Measurements from ENCODE around the gene HMG20A.

HMG20A gene

GRCh38 chr15:77376770-77377169 lies 43.9 kb upstream of the HMG20A start:
- H3K4me2 ChIP-seq (ENCODE audit: low read length) = no peak overlapping the region
- no CpG with 5 or more reads among the region's 1 CpG for WGBS (ENCODE audit: extremely low coverage, insufficient coverage, insufficient read length)

GRCh38 chr15:77380033-77380432 lies 40.7 kb upstream of the HMG20A start:
- Histone ChIP-seq H3K79me1 (ENCODE audit: low read length) (no peaks in the 10 kb centered on the region), H3K18ac (ENCODE audit: low read length) (no peak overlapping the region), H2BK5ac (ENCODE audit: low read depth, low read length, poor library complexity) (no peak overlapping the region), H3K4me1 (ENCODE audit: control insufficient read depth in 1 of 2, insufficient read depth in 2 of 2, low read length in 2 of 2) (no peaks in the 10 kb centered on the region), H3K4ac (ENCODE audit: low read depth, low read length) (no peak overlapping the region), H3K9me3 (ENCODE audit: insufficient read depth, low read depth, low read length) (no peaks in the 10 kb centered on the region), H3K27me3 (ENCODE audit: insufficient read depth, low read length) (no peaks in the 10 kb centered on the region), H4K12ac (ENCODE audit: low read depth, low read length) (no peak overlapping the region), H2AK5ac (ENCODE audit: low read length) (no peak overlapping the region), H3K23ac (ENCODE audit: low read length) (no peak overlapping the region), H2BK12ac (ENCODE audit: low read length) (no peak overlapping the region), H2AFZ (ENCODE audit: insufficient read depth, low read length, poor library complexity) (no peak overlapping the region), H3K14ac (ENCODE audit: low read length) (no peak overlapping the region), H2BK120ac (ENCODE audit: insufficient read depth, low read length, poor library complexity) (no peak overlapping the region), H4K91ac (ENCODE audit: low read depth, low read length) (no peak overlapping the region), H3K4me2 (ENCODE audit: low read length) (no peak overlapping the region), H3K9ac (ENCODE audit: low read length) (no peak overlapping the region), H3K4me3 (ENCODE audit: low read depth, low read length) (no peak overlapping the region), H3K79me2 (ENCODE audit: control insufficient read depth, insufficient read depth, low read length, poor library complexity) (no peaks in the 10 kb centered on the region), H3K36me3 (ENCODE audit: control insufficient read depth in 1 of 2, insufficient read depth in 2 of 2, low read length in 2 of 2) (no peaks in the 10 kb centered on the region), H4K8ac (ENCODE audit: low read depth, low read length) (no peak overlapping the region), H3K27ac (ENCODE audit: low read depth, low read length) (no peak overlapping the region)
- no peak for DNase-seq
- no CpG with 5 or more reads among the region's 4 CpGs for WGBS (ENCODE audit: extremely low coverage, insufficient coverage, insufficient read length)

More at GRCh38 chr15:77376770-77377169, 43.9 kb upstream of the HMG20A start:
- Histone ChIP-seq H3K9ac (ENCODE audit: low read length) (no peak overlapping the region), H3K79me1 (ENCODE audit: low read length) (no peaks in the 10 kb centered on the region), H3K18ac (ENCODE audit: low read length) (no peak overlapping the region), H2AFZ (ENCODE audit: insufficient read depth, low read length, poor library complexity) (no peak overlapping the region), H4K8ac (ENCODE audit: low read depth, low read length) (no peak overlapping the region), H4K12ac (ENCODE audit: low read depth, low read length) (no peak overlapping the region), H3K79me2 (ENCODE audit: control insufficient read depth, insufficient read depth, low read length, poor library complexity) (no peaks in the 10 kb centered on the region), H3K27me3 (ENCODE audit: insufficient read depth, low read length) (no peaks in the 10 kb centered on the region), H3K4me3 (ENCODE audit: low read depth, low read length) (no peak overlapping the region), H3K23ac (ENCODE audit: low read length) (no peak overlapping the region), H3K9me3 (ENCODE audit: insufficient read depth, low read depth, low read length) (no peaks in the 10 kb centered on the region), H2BK12ac (ENCODE audit: low read length) (no peak overlapping the region), H2BK5ac (ENCODE audit: low read depth, low read length, poor library complexity) (no peak overlapping the region), H2AK5ac (ENCODE audit: low read length) (no peak overlapping the region), H3K27ac (ENCODE audit: low read depth, low read length) (no peak overlapping the region), H3K4me1 (ENCODE audit: control insufficient read depth in 1 of 2, insufficient read depth in 2 of 2, low read length in 2 of 2) (peaks cover 0 to 5% of the 10 kb centered on the region in 2 experiments), H3K14ac (ENCODE audit: low read length) (no peak overlapping the region), H3K4ac (ENCODE audit: low read depth, low read length) (no peak overlapping the region), H4K91ac (ENCODE audit: low read depth, low read length) (no peak overlapping the region), H3K36me3 (ENCODE audit: control insufficient read depth in 1 of 2, insufficient read depth in 2 of 2, low read length in 2 of 2) (no peaks in the 10 kb centered on the region), H2BK120ac (ENCODE audit: insufficient read depth, low read length, poor library complexity) (no peak overlapping the region)
- DNase-seq = no peak

GRCh38 chr15:77384086-77384485 lies 36.6 kb upstream of the HMG20A start:
- Histone ChIP-seq H2BK12ac (ENCODE audit: low read length) (no peak overlapping the region), H3K9me3 (ENCODE audit: insufficient read depth, low read depth, low read length) (no peaks in the 10 kb centered on the region), H2AFZ (ENCODE audit: insufficient read depth, low read length, poor library complexity) (no peak overlapping the region), H2BK5ac (ENCODE audit: low read depth, low read length, poor library complexity) (no peak overlapping the region), H3K4me2 (ENCODE audit: low read length) (no peak overlapping the region), H3K23ac (ENCODE audit: low read length) (no peak overlapping the region), H3K14ac (ENCODE audit: low read length) (no peak overlapping the region), H3K4me3 (ENCODE audit: low read depth, low read length) (no peak overlapping the region), H3K27me3 (ENCODE audit: insufficient read depth, low read length) (no peaks in the 10 kb centered on the region), H4K91ac (ENCODE audit: low read depth, low read length) (no peak overlapping the region), H3K36me3 (ENCODE audit: control insufficient read depth in 1 of 2, insufficient read depth in 2 of 2, low read length in 2 of 2) (no peaks in the 10 kb centered on the region), H3K4me1 (ENCODE audit: control insufficient read depth in 1 of 2, insufficient read depth in 2 of 2, low read length in 2 of 2) (no peaks in the 10 kb centered on the region), H2AK5ac (ENCODE audit: low read length) (no peak overlapping the region), H3K79me2 (ENCODE audit: control insufficient read depth, insufficient read depth, low read length, poor library complexity) (no peaks in the 10 kb centered on the region), H2BK120ac (ENCODE audit: insufficient read depth, low read length, poor library complexity) (no peak overlapping the region), H3K4ac (ENCODE audit: low read depth, low read length) (no peak overlapping the region), H4K12ac (ENCODE audit: low read depth, low read length) (no peak overlapping the region), H4K8ac (ENCODE audit: low read depth, low read length) (no peak overlapping the region), H3K27ac (ENCODE audit: low read depth, low read length) (no peak overlapping the region), H3K9ac (ENCODE audit: low read length) (no peak overlapping the region), H3K18ac (ENCODE audit: low read length) (no peak overlapping the region), H3K79me1 (ENCODE audit: low read length) (no peaks in the 10 kb centered on the region)
- DNase-seq = no peak

- Histone ChIP-seq H4K8ac (ENCODE audit: low read depth, low read length) (no peak overlapping the region), H2BK120ac (ENCODE audit: insufficient read depth, low read length, poor library complexity) (no peak overlapping the region), H3K9ac (ENCODE audit: low read length) (no peak overlapping the region), H2BK12ac (ENCODE audit: low read length) (no peak overlapping the region), H3K9me3 (ENCODE audit: insufficient read depth, low read depth, low read length) (no peaks in the 10 kb centered on the region), H3K23ac (ENCODE audit: low read length) (no peak overlapping the region), H3K4me2 (ENCODE audit: low read length) (no peak overlapping the region), H3K79me1 (ENCODE audit: low read length) (no peaks in the 10 kb centered on the region), H4K91ac (ENCODE audit: low read depth, low read length) (no peak overlapping the region), H4K12ac (ENCODE audit: low read depth, low read length) (no peak overlapping the region), H2AK5ac (ENCODE audit: low read length) (no peak overlapping the region), H3K27me3 (ENCODE audit: insufficient read depth, low read length) (no peaks in the 10 kb centered on the region), H2AFZ (ENCODE audit: insufficient read depth, low read length, poor library complexity) (no peak overlapping the region), H2BK5ac (ENCODE audit: low read depth, low read length, poor library complexity) (no peak overlapping the region), H3K36me3 (ENCODE audit: control insufficient read depth in 1 of 2, insufficient read depth in 2 of 2, low read length in 2 of 2) (no peaks in the 10 kb centered on the region), H3K4me3 (ENCODE audit: low read depth, low read length) (no peak overlapping the region), H3K18ac (ENCODE audit: low read length) (no peak overlapping the region), H3K79me2 (ENCODE audit: control insufficient read depth, insufficient read depth, low read length, poor library complexity) (no peaks in the 10 kb centered on the region), H3K27ac (ENCODE audit: low read depth, low read length) (no peak overlapping the region), H3K4ac (ENCODE audit: low read depth, low read length) (no peak overlapping the region), H3K14ac (ENCODE audit: low read length) (no peak overlapping the region), H3K4me1 (ENCODE audit: control insufficient read depth in 1 of 2, insufficient read depth in 2 of 2, low read length in 2 of 2) (no peaks in the 10 kb centered on the region)
- DNase-seq = no peak
Observed at GRCh38 chr15:77384589-77385359, 35.9 kb upstream of the HMG20A start.

Measured in trophoblast cell (in vitro differentiated cells and primary cell).